H9 (cell line): ENCODE data around the gene CEP97. TPM values are rescaled to one million over a fixed set of nuclear protein-coding genes. Genes with fewer than 3 reads are reported as not detected.

ENCODE experiments used
- DNase-seq: peaks from one replicate; pipeline ENCODE4 v3.0.0-alpha.2; 2017
- H2AFZ ChIP-seq: one replicate; pipeline ENCODE4 v1.6.1; 2013; ENCODE audit warnings: mild to moderate bottlenecking, low read length, control low read depth, moderate library complexity
- H2AK5ac ChIP-seq: 2 replicates; pipeline ENCODE4 v1.6.1; 2013; ENCODE audit warnings: low read length, control low read depth, mixed read lengths; ENCODE audit not compliant: insufficient read length
- H2BK120ac ChIP-seq: one replicate; pipeline ENCODE4 v1.6.1; 2013; ENCODE audit warnings: low read depth, mild to moderate bottlenecking, low read length, control low read depth, inconsistent platforms; ENCODE audit not compliant: poor library complexity, severe bottlenecking
- H2BK12ac ChIP-seq: 2 replicates; pipeline ENCODE4 v1.6.1; 2013; ENCODE audit warnings: low read length, control low read depth, mixed read lengths, low read depth; ENCODE audit not compliant: insufficient read length
- H2BK15ac ChIP-seq: 2 replicates; pipeline ENCODE4 v1.6.1; 2013; ENCODE audit warnings: low read depth, low read length, control low read depth
- H2BK20ac ChIP-seq: one replicate; pipeline ENCODE4 v1.6.1; 2013; ENCODE audit warnings: low read depth, mild to moderate bottlenecking, low read length, control low read depth, inconsistent platforms; ENCODE audit not compliant: poor library complexity, severe bottlenecking
- H2BK5ac ChIP-seq: 2 replicates; pipeline ENCODE4 v1.6.1; 2013; ENCODE audit warnings: low read length, control low read depth, mixed read lengths; ENCODE audit not compliant: insufficient read length
- H3K14ac ChIP-seq: 2 replicates; pipeline ENCODE4 v1.6.1; 2013; ENCODE audit warnings: low read length, control low read depth; ENCODE audit not compliant: insufficient read depth
- H3K18ac ChIP-seq: 2 replicates; pipeline ENCODE4 v1.6.1; 2013; ENCODE audit warnings: low read depth, mild to moderate bottlenecking, mixed read lengths, low read length, control low read depth; ENCODE audit not compliant: insufficient read length
- H3K23ac ChIP-seq: 2 replicates; pipeline ENCODE4 v1.6.1; 2013; ENCODE audit warnings: low read length, control low read depth, mixed read lengths, low read depth; ENCODE audit not compliant: insufficient read length
- H3K23me2 ChIP-seq: 2 replicates; pipeline ENCODE4 v1.6.1; 2013; ENCODE audit warnings: low read depth, mild to moderate bottlenecking, mixed read lengths, low read length, control low read depth; ENCODE audit not compliant: insufficient read length, poor library complexity, severe bottlenecking
- H3K27ac ChIP-seq: 2 replicates; pipeline ENCODE4 v1.5.1; 2013; ENCODE audit warnings: low read length, control low read depth, mixed read lengths, low read depth; ENCODE audit not compliant: insufficient read length
- H3K27me3 ChIP-seq: 2 replicates; pipeline ENCODE4 v1.6.1; 2013; ENCODE audit warnings: low read length, control low read depth, inconsistent platforms; ENCODE audit not compliant: insufficient read depth
- H3K4ac ChIP-seq: 2 replicates; pipeline ENCODE4 v1.6.1; 2013; ENCODE audit warnings: low read depth, mild to moderate bottlenecking, control low read depth, inconsistent platforms, low read length, moderate library complexity
- H3K4me1 ChIP-seq: 2 replicates; pipeline ENCODE4 v1.6.1; 2013; ENCODE audit warnings: low read length, control low read depth, inconsistent platforms; ENCODE audit not compliant: insufficient read depth
- H3K4me2 ChIP-seq: 2 replicates; pipeline ENCODE4 v1.6.1; 2013; ENCODE audit warnings: low read length, control low read depth, mixed read lengths; ENCODE audit not compliant: insufficient read length, insufficient read depth
- H3K56ac ChIP-seq: 2 replicates; pipeline ENCODE4 v1.6.1; 2013; ENCODE audit warnings: low read depth, mild to moderate bottlenecking, mixed read lengths, low read length, control low read depth; ENCODE audit not compliant: insufficient read length
- H3K79me1 ChIP-seq: 2 replicates; pipeline ENCODE4 v1.6.1; 2013; ENCODE audit warnings: low read depth, mild to moderate bottlenecking, moderate library complexity, low read length, control low read depth, inconsistent platforms; ENCODE audit not compliant: insufficient read depth, poor library complexity, severe bottlenecking
- H3K79me2 ChIP-seq: 2 replicates; pipeline ENCODE4 v1.6.1; 2013; ENCODE audit warnings: low read length, control low read depth, inconsistent platforms; ENCODE audit not compliant: insufficient read depth
- H3K9ac ChIP-seq: 2 replicates; pipeline ENCODE4 v1.6.1; 2013; ENCODE audit warnings: low read length, control low read depth, mixed read lengths; ENCODE audit not compliant: insufficient read length; ENCODE audit errors: extremely low read depth
- H3K9me3 ChIP-seq: one replicate; pipeline ENCODE4 v1.6.1; 2013; ENCODE audit warnings: low read depth, low read length, inconsistent platforms; ENCODE audit not compliant: control insufficient read depth
- H3T11ph ChIP-seq: one replicate; pipeline ENCODE4 v1.6.1; 2013; ENCODE audit warnings: mild to moderate bottlenecking, low read length, control low read depth, inconsistent platforms
- H4K20me1 ChIP-seq: one replicate; pipeline ENCODE4 v1.6.1; 2013; ENCODE audit not compliant: control insufficient read depth, insufficient read length, insufficient read depth
- H4K5ac ChIP-seq: 2 replicates; pipeline ENCODE4 v1.6.1; 2013; ENCODE audit warnings: low read depth, mild to moderate bottlenecking, mixed read lengths, low read length, control low read depth; ENCODE audit not compliant: insufficient read length
- H4K8ac ChIP-seq: replicated peaks from 2 replicates; pipeline ENCODE4 v1.6.1; 2013; ENCODE audit warnings: low read length, control low read depth, mixed read lengths, low read depth; ENCODE audit not compliant: insufficient read length
- H4K91ac ChIP-seq: 2 replicates; pipeline ENCODE4 v1.6.1; 2013; ENCODE audit warnings: low read depth, mild to moderate bottlenecking, moderate library complexity, mixed read lengths, low read length, control low read depth; ENCODE audit not compliant: insufficient read length
- H3K27ac Mint-ChIP-seq, 3 experiments: 2 replicates in 2 of 3; 3 replicates in 1 of 3; pipeline ENCODE4 v1.8.0; 2020 to 2021; ENCODE audit warnings: mixed read lengths in 3 of 3, mild to moderate bottlenecking in 1 of 3, moderate library complexity in 1 of 3
- H3K27me3 Mint-ChIP-seq: 2 replicates; pipeline ENCODE4 v1.8.0; 2021; ENCODE audit warnings: low read depth, mild to moderate bottlenecking, moderate library complexity, mixed read lengths
- H3K36me3 Mint-ChIP-seq, 3 experiments: 2 replicates in 2 of 3; 3 replicates in 1 of 3; pipeline ENCODE4 v1.8.0; 2020 to 2021; ENCODE audit warnings: low read depth in 3 of 3, mixed read lengths in 3 of 3; ENCODE audit not compliant: insufficient read depth in 1 of 3
- H3K4me1 Mint-ChIP-seq, 2 experiments: 2 replicates each; pipeline ENCODE4 v1.8.0; 2020; ENCODE audit warnings: mixed read lengths in 2 of 2
- H3K4me3 Mint-ChIP-seq, 2 experiments: 2 replicates in 1 of 2; 3 replicates in 1 of 2; pipeline ENCODE4 v1.8.0; 2020 to 2021; ENCODE audit warnings: mild to moderate bottlenecking in 2 of 2, mixed read lengths in 2 of 2, moderate library complexity in 1 of 2
- H3K9me3 Mint-ChIP-seq, 2 experiments: 2 replicates in 1 of 2; 3 replicates in 1 of 2; pipeline ENCODE4 v1.8.0; 2020; ENCODE audit warnings: mild to moderate bottlenecking in 2 of 2, mixed read lengths in 2 of 2, moderate library complexity in 1 of 2
- WGBS: extraction: QIAGEN DNeasy Blood & Tissue Kit; methylation state at CpG from one replicate; pipeline ENCODE4 v1.1.7; 2013; ENCODE audit warnings: missing lambda C conversion rate, low lambda C conversion rate, mixed read lengths; ENCODE audit not compliant: insufficient read length; ENCODE audit errors: extremely low coverage; 5-methylcytosine and 5-hydroxymethylcytosine counted together
- total RNA-seq: library from RNA; stranded (reverse); gene quantifications from 2 replicates; pipeline ENCODE4 v1.2.1, GENCODE V29; 2021
- TF ChIP-seq, protein P1 (sequence below): fragments of 200-600 bp; sonication (generic); conservative IDR thresholded peaks from 3 replicates; pipeline ENCODE4 v1.8.0; 2021; ENCODE audit warnings: antibody characterized with exemption, mild to moderate bottlenecking

Gene CEP97
- total RNA-seq, 1 experiment from 2014 or later, result 13.9 TPM

DNA sequence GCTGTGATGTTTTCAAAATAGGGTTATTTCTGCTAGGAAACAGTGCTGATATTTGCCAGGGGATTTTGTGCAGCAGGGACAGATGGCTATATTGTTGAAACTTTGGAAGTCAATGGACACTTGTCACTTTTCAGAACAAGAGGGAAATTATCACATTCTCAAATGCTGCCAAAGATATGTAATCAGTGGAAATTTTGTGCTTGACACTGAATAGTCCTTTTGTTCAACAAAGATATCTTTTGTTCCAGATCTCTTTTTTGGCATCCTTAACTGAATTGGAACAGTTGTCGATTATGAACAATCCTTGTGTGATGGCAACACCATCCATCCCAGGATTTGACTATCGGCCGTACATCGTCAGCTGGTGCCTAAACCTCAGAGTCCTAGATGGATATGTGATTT lies 7.8 kb downstream of the CEP97 start:
- Histone ChIP-seq H4K5ac (no peak overlapping the region), H3K18ac (no peak overlapping the region), H2BK12ac (no peak overlapping the region), H2BK20ac (no peak overlapping the region), H3K27ac (no peak overlapping the region), H4K8ac (no peak overlapping the region), H3K9me3 (no peaks in the 10 kb centered on the region), H4K91ac (no peak overlapping the region), H3K79me2 (no peaks in the 10 kb centered on the region), H3K14ac (no peak overlapping the region), H2BK120ac (no peak overlapping the region), H3K56ac (no peak overlapping the region), H2BK5ac (no peak overlapping the region), H3K9ac (no peak overlapping the region), H3K79me1 (no peaks in the 10 kb centered on the region), H3K4me1 (no peaks in the 10 kb centered on the region), H3K23me2 (no peaks in the 10 kb centered on the region), H2AK5ac (no peak overlapping the region), H2BK15ac (no peak overlapping the region), H2AFZ (no peak overlapping the region), H3T11ph (no peak overlapping the region), H3K4ac (no peak overlapping the region), H3K23ac (no peak overlapping the region), H4K20me1 (no peaks in the 10 kb centered on the region), H3K27me3 (no peaks in the 10 kb centered on the region), H3K4me2 (no peak overlapping the region)
- Mint-ChIP-seq H3K36me3 (peaks cover 51 to 86% (median 83%) of the 10 kb centered on the region in 3 experiments), H3K9me3 (peaks cover 12 to 22% of the 10 kb centered on the region in 2 experiments), H3K4me1 (no peaks in the 10 kb centered on the region), H3K4me3 (no peak overlapping the region), H3K27ac (no peak overlapping the region), H3K27me3 (no peaks in the 10 kb centered on the region)
- DNase-seq, result no peak
- no CpG with 5 or more reads among the region's 4 CpGs for WGBS
- TF ChIP-seq, protein P1, sequence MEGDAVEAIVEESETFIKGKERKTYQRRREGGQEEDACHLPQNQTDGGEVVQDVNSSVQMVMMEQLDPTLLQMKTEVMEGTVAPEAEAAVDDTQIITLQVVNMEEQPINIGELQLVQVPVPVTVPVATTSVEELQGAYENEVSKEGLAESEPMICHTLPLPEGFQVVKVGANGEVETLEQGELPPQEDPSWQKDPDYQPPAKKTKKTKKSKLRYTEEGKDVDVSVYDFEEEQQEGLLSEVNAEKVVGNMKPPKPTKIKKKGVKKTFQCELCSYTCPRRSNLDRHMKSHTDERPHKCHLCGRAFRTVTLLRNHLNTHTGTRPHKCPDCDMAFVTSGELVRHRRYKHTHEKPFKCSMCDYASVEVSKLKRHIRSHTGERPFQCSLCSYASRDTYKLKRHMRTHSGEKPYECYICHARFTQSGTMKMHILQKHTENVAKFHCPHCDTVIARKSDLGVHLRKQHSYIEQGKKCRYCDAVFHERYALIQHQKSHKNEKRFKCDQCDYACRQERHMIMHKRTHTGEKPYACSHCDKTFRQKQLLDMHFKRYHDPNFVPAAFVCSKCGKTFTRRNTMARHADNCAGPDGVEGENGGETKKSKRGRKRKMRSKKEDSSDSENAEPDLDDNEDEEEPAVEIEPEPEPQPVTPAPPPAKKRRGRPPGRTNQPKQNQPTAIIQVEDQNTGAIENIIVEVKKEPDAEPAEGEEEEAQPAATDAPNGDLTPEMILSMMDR, result no peak
